ENCODE results near the gene ZBTB47. TPM values are rescaled to one million over a fixed set of nuclear protein-coding genes. Genes with fewer than 3 reads are reported as not detected.
A peak's percentile ranks its signal among the peaks of the same experiment; 100 is the strongest.

ZBTB47 gene
- total RNA-seq, 2 donors from 2014 or later, result 92.4 to 129 TPM

DNA sequence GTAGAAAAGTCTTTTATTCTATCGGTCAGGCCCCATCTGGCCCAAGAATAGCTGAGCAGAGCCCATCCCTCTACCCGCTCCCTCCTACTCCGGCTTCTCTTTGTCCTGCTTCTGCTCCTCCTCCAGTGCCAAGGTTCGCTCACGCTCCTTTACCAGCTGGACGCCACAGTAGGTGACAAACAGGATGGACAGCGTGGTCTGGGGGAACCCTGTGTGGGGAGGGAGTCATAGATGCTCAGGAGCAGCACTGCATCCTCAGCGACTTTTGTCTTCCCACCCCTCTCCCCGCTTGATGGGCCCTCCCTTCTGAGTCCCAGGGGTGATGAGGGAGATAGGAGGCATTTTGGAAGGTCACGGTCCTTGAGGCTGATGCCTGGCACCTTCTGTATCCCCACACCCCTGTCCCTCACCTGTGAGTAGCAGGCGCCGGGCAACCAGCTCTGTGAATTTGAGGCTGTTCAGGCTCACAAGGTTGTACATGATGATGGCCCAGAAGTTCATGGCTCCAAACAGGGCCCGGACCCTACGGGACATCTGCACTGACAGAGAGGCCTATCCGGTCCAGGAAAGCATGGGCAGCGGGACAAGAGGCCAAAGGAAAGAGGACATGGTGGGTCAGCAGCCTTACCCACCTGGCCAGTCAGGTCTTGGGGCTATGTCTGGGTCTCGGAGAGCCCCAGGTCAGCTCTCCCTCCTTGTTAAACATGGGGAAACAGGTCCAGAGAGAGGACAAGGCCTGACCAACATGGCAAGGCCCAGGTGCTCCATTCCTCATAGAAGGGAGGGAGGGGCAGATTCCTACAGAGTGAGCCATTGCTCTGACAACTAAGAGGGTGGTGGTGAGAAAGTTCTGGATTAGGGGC is 39.4 kb downstream of the ZBTB47 start:
- Histone ChIP-seq H3K9me3 (no peaks in the 10 kb centered on the region), H3K27ac (peak overlapping the region in 1 of 2 donors; percentile 46), H3K36me3 (peaks cover 9% of the 10 kb centered on the region), H3K4me1 (peaks cover 0 to 11% of the 10 kb centered on the region in 2 donors), H3K27me3 (no peaks in the 10 kb centered on the region), H3K4me3 (no peak overlapping the region)
- no peak for DNase-seq (ENCODE audit: low spot score)
- no peak for TF ChIP-seq CTCF (IDR thresholded peaks at IDR 0.05)

GRCh38 chr3:42693530-42693930 is 40.0 kb downstream of the ZBTB47 start:
- no peak for DNase-seq (ENCODE audit: low spot score)
- Histone ChIP-seq H3K36me3 (peaks cover 14% of the 10 kb centered on the region), H3K4me3 (no peak overlapping the region), H3K9me3 (no peaks in the 10 kb centered on the region), H3K27me3 (no peaks in the 10 kb centered on the region), H3K27ac (peak overlapping the region in 1 of 2 donors; percentile 46), H3K4me1 (peaks cover 0 to 17% of the 10 kb centered on the region in 2 donors)
- no peak for TF ChIP-seq CTCF (IDR thresholded peaks at IDR 0.05)

- DNase-seq (ENCODE audit: low spot score), result no peak
- H3K27ac ChIP-seq, result no peak overlapping the region
Measured at GRCh38 chr3:42694366-42694765, 40.9 kb downstream of the ZBTB47 start.

GRCh38 chr3:42696356-42697288 is 43.1 kb downstream of the ZBTB47 start:
- Histone ChIP-seq H3K4me1 (peaks cover 0 to 29% of the 10 kb centered on the region in 2 donors), H3K9me3 (no peaks in the 10 kb centered on the region), H3K27ac (peak overlapping the region; percentile 92 to 98), H3K36me3 (peaks cover 17% of the 10 kb centered on the region), H3K4me3 (no peak overlapping the region), H3K27me3 (no peaks in the 10 kb centered on the region)
- TF ChIP-seq CTCF (IDR thresholded peaks at IDR 0.05), result no peak
- DNase-seq (ENCODE audit: low spot score), result peak; percentile 55

More at GRCh38 chr3:42694366-42694765, 40.9 kb downstream of the ZBTB47 start:
- peaks cover 0 to 26% of the 10 kb centered on the region in 2 donors for H3K4me1 ChIP-seq
- TF ChIP-seq CTCF (IDR thresholded peaks at IDR 0.05), result no peak
- peaks cover 17% of the 10 kb centered on the region for H3K36me3 ChIP-seq
- H3K27me3 ChIP-seq, result no peaks in the 10 kb centered on the region
- H3K9me3 ChIP-seq, result no peaks in the 10 kb centered on the region
- no peak overlapping the region for H3K4me3 ChIP-seq

DNA sequence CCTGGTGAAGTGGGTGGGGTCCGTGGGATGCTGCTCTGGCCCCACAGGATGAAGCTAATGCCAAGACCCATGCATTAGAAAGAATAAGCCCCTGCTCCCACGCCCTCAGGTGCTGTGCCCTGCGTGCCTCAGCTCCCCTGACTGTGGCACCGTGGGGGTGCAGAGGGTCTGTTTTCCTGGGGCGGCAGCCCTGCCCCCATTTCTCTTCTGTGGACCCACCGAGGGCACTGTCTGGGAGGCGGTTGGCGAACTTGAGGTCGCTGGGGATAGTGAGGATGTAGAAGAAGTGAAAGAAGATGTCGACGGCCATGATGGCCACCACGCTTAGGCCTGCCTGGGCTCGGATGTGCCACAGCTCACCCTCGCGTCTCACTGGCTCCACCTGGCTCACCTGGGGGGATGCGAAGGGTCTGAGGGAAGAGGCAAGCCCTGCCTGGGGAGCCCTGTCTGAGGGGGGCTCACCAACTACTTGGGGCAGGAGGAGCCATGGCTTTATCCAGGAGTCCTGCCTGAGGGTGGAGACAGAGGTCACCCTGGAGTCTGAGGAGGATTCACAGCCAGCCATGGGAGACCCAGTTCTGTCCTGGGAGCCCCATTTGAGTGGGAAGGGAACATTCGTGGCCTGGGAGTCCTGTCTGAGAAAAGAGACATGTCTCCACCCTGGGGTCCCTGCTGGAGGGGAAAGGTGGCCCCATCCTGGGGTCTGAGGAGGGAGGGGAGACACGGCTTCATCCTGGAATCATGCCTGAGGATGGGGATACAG is 44.0 kb downstream of the ZBTB47 start:
- peak overlapping the region; percentile 92 to 98 for H3K27ac ChIP-seq
- TF ChIP-seq CTCF (IDR thresholded peaks at IDR 0.05), result no peak
- no peaks in the 10 kb centered on the region for H3K9me3 ChIP-seq
- H3K4me3 ChIP-seq, result no peak overlapping the region
- H3K27me3 ChIP-seq, result no peaks in the 10 kb centered on the region
- H3K36me3 ChIP-seq, result peaks cover 17% of the 10 kb centered on the region
- peaks cover 0 to 29% of the 10 kb centered on the region in 2 donors for H3K4me1 ChIP-seq
- peak; percentile 42 for DNase-seq (ENCODE audit: low spot score)
